ENCODE measurements around the gene TTC7B.

GRCh38 chr14:90574188-90575131, 241.8 kb downstream of the TTC7B start:
- no peak for TF ChIP-seq HNRNPK (IDR thresholded peaks at IDR 0.05; ENCODE audit: low read depth, low read length, poor library complexity, severe bottlenecking)
- TF ChIP-seq TCF7L2 (IDR thresholded peaks at IDR 0.05; ENCODE audit: low read depth, low read length) = no peak
- no peak for TF ChIP-seq REST (IDR thresholded peaks at IDR 0.05; ENCODE audit: borderline replicate concordance)
- TF ChIP-seq REST (CRISPR knock-in tag; IDR thresholded peaks at IDR 0.05; ENCODE audit: low read depth) = no peak
- TF ChIP-seq ESRRA (IDR thresholded peaks at IDR 0.05; ENCODE audit: borderline replicate concordance, low read depth) = no peak

All from K562 (cell line).